ENCODE measurements around the gene DENND2D.
"Not testable (repeated sequence)": the region's sequence is repeated elsewhere in the genome, so short reads cannot be mapped to it uniquely, and the experiment has no call there.

The DENND2D gene

DNA sequence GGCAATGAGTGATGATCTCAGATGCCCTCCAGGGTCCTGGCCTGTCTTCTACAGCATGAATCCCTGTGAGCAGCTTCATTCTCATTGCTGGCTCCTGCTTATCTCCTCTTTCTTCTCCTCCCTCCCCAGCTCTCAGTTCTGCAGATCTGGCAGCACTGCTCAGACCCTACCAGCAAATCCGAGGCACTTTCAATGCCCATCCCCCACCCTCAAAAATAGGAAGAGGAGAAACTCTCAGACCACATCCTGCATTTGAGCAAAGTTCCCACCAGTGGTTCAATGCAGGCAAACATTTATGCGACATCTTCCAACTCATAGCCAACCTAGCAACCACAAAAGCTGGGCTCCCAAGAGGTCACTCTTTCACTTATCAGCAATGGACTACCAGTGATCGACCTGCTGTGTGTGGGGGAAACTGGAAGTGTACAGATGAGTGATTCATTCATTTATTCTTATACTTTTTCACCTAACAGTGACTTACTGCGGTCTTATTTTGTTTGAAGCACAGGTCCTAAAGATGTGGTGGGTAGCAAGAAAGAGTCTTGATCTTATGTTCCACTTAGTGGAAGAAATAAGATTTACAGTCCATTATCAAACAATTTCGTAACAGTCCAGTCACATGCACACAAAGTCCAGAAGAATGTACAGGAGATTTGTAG lies 21.3 kb upstream of the DENND2D start:
- DNase-seq (ENCODE audit: low read depth in 1 of 2, low spot score in 1 of 2) = peak in 1 of 2 donors; percentile 61

- no peak for DNase-seq (ENCODE audit: low read depth in 1 of 2, low spot score in 1 of 2)
These were observed 20.8 kb upstream of the DENND2D start for GRCh38 chr1:111221276-111221632.

GRCh38 chr1:111220302-111220890 lies 19.9 kb upstream of the DENND2D start:
- no peak for DNase-seq (ENCODE audit: low read depth in 1 of 2, low spot score in 1 of 2)

DNA sequence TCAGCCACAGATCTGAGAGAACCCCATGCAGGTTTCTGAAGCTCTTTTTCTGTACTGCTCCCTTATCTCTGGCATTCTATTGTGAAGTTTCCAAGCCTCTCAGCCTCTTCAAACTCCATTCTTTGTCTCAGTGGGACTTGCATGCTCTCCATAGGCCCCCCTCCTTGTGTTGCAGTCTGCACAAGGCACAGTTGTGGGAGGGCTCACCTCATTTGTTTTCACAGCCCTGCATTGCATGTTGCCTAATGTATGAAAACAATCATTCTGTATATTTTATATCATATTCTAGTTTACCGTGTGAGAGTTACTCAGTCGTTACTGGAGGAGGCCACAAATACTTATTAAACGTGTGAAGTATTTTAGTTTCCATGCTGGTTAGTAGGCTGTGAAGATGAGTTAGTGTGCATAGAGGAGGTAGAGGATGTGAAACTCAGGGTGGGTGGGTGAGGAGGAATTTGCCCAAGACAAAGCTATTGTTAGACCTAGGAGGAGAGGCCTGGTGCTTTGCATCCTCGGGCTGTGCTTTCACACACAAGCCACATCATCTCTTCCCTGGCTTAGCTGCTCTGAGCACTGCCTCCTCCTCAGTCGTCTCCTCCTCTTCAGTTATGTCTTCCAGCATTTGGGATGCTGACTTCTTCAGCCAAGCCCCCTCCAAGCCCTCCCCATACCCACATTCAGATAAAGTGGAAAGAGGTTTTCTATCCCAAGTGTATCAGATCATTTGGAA lies 19.3 kb upstream of the DENND2D start:
- DNase-seq (ENCODE audit: low read depth in 1 of 2, low spot score in 1 of 2) = peak in 1 of 2 donors; percentile 69

GRCh38 chr1:111218701-111219556 lies 18.5 kb upstream of the DENND2D start:
- DNase-seq (ENCODE audit: low read depth in 1 of 2, low spot score in 1 of 2) = no peak

GRCh38 chr1:111217183-111217910 lies 16.9 kb upstream of the DENND2D start:
- DNase-seq (ENCODE audit: low read depth in 1 of 2, low spot score in 1 of 2) = no peak

DNA sequence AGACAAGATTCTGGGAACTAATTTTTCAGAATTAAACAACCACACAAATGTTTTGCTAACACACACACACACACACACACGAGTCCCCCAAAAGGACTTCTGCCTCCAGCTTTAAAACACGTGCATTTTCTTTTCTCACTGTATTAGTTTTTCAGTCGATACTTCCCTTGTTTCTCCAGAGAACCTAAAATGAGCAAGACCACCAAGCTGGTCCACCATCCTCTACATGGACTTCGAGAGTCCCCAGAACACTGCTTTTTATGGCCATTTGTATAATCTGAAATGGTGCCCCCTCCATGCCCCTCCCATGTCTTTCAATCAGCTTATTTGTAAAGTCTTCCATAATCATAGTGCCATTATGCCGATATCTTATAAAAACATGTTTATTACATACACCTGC lies 16.3 kb upstream of the DENND2D start:
- DNase-seq (ENCODE audit: low read depth in 1 of 2, low spot score in 1 of 2) = no peak

DNA sequence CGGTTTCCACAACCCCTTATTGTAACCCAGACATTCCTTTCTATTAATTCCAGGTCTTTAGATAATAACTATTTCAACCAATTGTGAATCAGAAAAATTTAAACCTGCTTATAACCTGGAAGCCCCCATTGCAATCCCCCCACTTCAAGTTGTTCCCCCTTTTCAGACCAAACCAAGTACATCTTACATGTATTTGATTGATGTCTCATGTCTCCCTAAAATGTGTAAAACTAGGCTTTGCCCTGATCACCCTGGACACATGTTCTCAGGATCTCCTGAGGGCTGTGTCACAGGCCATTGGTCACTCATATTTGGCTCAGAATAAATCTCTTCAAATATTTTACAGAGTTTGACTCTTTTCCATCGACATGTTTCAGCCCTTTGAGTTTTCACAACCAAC lies 14.8 kb upstream of the DENND2D start:
- not testable (repeated sequence) for DNase-seq (ENCODE audit: low read depth in 1 of 2, low spot score in 1 of 2)

- DNase-seq (ENCODE audit: low read depth in 1 of 2, low spot score in 1 of 2) = no peak
These were observed 14.4 kb upstream of the DENND2D start for GRCh38 chr1:111214884-111215283.

DNA sequence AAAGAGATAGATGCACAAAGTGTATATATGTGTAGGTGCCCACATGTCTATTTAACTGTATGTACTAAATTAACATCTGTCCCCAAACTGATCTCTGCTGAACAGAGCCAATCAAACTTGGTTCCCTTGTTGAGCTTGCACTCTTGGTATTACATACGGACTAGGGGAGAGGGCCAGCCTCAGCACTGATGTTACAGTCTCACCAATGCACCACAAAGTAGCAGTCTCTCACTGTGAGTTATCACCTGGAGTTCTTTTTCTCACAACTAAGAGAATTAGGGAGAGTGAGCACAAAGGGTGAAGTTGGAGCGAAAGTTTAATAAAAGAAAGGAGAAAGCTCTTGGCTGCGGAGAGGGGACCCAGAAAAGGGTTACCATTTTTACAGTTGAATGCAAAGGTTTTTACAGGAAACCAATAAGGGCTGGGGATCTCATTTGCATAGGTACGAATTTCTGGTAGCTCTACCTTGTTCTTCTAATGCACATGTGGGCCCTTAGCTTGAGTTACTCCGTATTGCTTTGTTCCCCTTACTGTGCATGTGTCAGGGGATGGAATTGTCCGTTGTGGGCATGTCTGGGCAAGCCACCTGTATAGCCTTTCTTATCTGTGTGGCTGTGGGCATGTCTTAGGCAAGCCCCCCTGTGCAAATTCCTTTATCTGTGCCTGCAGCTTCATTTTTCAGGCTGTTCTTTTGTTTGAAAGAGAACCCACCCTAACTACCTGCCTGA lies 13.8 kb upstream of the DENND2D start:
- DNase-seq (ENCODE audit: low read depth in 1 of 2, low spot score in 1 of 2) = no peak

DNA sequence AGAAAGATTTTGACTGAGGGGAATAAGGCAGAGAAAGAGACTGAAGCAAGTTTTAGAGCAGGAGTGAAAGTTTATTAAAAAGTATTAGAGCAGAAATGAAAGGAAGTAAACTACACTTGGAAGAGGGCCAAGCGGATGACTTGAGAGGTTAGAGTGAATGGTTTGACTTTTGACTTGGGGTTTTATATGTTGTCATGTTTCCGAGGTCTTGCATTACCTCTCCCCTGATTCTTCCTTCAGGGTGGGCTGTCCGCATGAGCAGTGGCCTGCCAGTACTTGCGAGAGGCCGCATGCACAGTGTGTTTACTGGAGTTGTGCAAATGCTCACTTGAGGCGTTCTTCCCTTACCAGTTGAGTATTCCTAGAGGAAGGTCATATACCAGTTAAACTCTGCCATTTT lies 13.0 kb upstream of the DENND2D start:
- no peak for DNase-seq (ENCODE audit: low read depth in 1 of 2, low spot score in 1 of 2)

GRCh38 chr1:111212634-111213335 lies 12.3 kb upstream of the DENND2D start:
- DNase-seq (ENCODE audit: low read depth in 1 of 2, low spot score in 1 of 2) = no peak

- no peak for DNase-seq (ENCODE audit: low read depth in 1 of 2, low spot score in 1 of 2)
These were observed 11.5 kb upstream of the DENND2D start for GRCh38 chr1:111211921-111212320.

DNA sequence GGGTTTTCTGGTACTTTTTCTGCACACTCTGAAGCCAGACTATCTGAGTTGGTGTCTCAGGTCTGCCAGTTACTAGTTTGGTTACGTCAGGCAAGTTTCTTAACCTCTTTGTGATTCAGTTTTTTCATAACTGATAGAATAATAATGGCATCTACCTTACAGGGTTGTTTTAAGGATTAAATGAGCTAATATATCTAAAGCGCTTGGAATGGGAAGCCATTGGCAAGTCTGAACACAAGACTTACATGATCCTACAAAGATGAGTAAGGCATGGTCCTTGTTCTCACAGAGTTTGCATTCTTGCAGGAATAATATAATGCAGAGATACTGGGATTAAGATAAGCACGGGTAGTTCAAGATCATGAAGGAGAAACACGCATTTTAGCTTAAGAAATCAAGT lies 9.2 kb upstream of the DENND2D start:
- no peak for DNase-seq (ENCODE audit: low read depth in 1 of 2, low spot score in 1 of 2)

GRCh38 chr1:111208921-111209320 lies 8.5 kb upstream of the DENND2D start:
- DNase-seq (ENCODE audit: low read depth in 1 of 2, low spot score in 1 of 2) = no peak

DNA sequence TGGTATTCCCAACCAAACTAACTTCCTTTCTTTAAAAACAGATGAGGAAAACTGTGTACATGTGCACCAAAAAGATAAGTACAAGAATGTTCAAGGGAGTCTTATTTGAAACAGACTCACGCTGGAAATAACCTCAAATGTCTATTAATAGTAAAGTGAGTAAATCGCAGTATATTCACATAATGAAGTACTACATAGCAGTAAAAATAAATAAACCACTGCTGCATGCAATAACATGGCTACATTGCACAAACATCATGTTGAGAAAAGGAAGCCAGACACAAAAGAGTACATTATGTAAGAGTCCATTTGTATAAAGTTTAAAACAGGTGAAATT lies 5.2 kb upstream of the DENND2D start:
- no peak for DNase-seq (ENCODE audit: low read depth in 1 of 2, low spot score in 1 of 2)

GRCh38 chr1:111204983-111205713 lies 4.7 kb upstream of the DENND2D start:
- DNase-seq (ENCODE audit: low read depth in 1 of 2, low spot score in 1 of 2) = no peak

- no peak for DNase-seq (ENCODE audit: low read depth in 1 of 2, low spot score in 1 of 2)
These were observed 3.9 kb upstream of the DENND2D start for GRCh38 chr1:111204201-111204982.

Data from activated CD4-positive, alpha-beta T cell treated with anti-CD3 and anti-CD28 coated beads, Interleukin-2, amount 50 U/mL, for 24 hours (primary cell).